ENCODE results near the gene MORC2.

The MORC2 gene

DNA sequence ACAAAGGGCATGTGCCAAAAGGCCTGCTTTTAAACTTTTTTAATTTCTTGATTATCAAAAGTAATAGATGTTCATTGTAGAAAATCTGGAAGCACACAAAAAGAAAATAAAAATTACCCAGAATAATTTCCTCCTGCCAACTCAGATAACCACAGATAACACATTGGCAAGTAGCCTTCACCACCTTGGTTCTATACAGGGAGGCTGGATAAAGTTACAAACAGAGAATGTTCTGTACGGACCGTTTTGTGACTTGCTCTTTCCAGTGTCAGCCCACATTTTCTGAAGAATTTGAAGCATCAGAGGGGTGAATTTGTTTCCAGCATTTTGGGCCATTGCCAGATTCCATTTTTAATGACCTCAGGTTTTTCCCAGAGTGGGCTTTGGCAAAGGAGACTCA lies 24.0 kb upstream of the MORC2 start:
- in situ Hi-C loops (cut with MboI; ENCODE audit: low pct_unique_long_range_greater_than_20kb, low sequenced_read_pairs, unreplicated experiment), result no loop called here
- TF ChIP-seq, protein P1, sequence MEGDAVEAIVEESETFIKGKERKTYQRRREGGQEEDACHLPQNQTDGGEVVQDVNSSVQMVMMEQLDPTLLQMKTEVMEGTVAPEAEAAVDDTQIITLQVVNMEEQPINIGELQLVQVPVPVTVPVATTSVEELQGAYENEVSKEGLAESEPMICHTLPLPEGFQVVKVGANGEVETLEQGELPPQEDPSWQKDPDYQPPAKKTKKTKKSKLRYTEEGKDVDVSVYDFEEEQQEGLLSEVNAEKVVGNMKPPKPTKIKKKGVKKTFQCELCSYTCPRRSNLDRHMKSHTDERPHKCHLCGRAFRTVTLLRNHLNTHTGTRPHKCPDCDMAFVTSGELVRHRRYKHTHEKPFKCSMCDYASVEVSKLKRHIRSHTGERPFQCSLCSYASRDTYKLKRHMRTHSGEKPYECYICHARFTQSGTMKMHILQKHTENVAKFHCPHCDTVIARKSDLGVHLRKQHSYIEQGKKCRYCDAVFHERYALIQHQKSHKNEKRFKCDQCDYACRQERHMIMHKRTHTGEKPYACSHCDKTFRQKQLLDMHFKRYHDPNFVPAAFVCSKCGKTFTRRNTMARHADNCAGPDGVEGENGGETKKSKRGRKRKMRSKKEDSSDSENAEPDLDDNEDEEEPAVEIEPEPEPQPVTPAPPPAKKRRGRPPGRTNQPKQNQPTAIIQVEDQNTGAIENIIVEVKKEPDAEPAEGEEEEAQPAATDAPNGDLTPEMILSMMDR (IDR thresholded peaks at IDR 0.05; ENCODE audit: extremely low read depth, insufficient read depth, missing control alignments), result no peak

DNA sequence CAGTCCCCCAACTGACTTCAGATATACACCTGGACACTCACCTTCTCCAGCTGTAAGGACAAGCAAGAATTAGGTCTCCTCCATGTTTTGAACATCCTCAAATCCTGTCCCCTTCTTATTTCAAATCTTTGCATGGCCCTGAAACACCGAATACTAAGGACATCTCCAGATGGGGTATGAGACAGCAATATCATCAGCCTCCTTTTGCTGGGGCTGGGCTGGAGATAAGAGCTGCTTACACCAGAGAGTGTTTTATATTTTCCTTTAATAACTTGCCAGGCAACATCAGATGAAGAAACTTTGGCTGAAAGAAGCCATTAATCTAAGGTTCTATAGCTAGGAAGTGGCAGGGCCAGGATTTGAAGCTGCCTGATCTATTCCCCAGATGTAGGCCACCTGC lies 22.1 kb upstream of the MORC2 start:
- in situ Hi-C loops (cut with MboI; ENCODE audit: low pct_unique_long_range_greater_than_20kb, low sequenced_read_pairs, unreplicated experiment), result no loop called here
- no peak for DNase-seq (ENCODE audit: low spot score)
- TF ChIP-seq, protein P1 (IDR thresholded peaks at IDR 0.05; ENCODE audit: extremely low read depth, insufficient read depth, missing control alignments), result no peak

More for the DNA sequence above, 24.0 kb upstream of the MORC2 start:
- no peak for DNase-seq (ENCODE audit: low spot score)

DNA sequence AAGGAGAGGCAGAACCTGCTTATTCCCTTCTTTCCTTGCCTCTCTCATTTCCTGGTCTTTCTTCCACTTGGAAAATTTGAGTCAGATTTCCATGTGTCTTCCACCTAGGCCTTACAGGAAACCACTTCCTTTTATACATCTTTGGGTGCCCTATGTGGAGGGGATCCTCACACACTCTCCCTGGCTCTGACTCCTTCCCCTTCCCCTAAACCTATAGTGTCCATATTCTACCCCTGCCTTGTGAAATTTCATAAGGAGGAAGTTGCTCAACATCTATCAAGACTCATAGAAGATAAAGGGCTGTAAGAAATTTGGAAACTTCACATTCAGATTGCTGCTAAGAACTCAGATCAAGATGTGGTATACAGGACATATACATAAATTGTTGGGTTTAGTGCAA lies 20.9 kb upstream of the MORC2 start:
- DNase-seq (ENCODE audit: low spot score), result no peak
- TF ChIP-seq, protein P1 (IDR thresholded peaks at IDR 0.05; ENCODE audit: extremely low read depth, insufficient read depth, missing control alignments), result no peak
- in situ Hi-C loops (cut with MboI; ENCODE audit: low pct_unique_long_range_greater_than_20kb, low sequenced_read_pairs, unreplicated experiment), result no loop called here

DNA sequence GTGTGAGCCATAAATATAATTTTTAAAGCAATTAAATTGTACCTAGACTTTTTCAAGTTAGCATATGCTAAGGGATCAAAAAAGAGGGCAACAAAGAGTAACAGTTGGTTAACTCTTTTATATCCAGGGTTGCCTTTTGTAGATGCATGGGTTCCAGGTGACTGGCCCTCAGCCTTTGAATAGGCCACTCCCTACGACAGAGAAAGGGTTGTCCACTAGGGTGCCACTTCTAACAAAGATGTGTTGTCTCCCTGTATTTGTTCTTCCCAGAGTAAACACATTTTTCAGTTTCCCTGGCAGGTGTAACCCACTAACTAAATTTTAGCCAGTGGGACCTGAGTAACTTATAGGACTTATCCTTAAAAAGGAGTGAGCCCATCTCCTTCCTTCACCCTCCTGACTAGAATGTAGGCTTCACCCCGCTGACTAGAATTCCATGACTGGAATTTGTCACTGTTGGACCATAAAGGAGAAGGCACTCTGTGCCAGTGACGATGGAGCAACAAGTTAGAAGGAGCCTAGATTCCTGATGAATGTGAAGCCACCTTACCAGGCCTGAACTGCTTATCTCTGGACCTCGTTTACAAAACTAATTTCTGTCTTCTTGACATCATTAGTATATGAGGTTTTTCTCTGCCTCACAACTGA lies 17.1 kb upstream of the MORC2 start:
- in situ Hi-C loops (cut with MboI; ENCODE audit: low pct_unique_long_range_greater_than_20kb, low sequenced_read_pairs, unreplicated experiment), result no loop called here
- no peak for DNase-seq (ENCODE audit: low spot score)
- TF ChIP-seq, protein P1 (IDR thresholded peaks at IDR 0.05; ENCODE audit: extremely low read depth, insufficient read depth, missing control alignments), result no peak

DNA sequence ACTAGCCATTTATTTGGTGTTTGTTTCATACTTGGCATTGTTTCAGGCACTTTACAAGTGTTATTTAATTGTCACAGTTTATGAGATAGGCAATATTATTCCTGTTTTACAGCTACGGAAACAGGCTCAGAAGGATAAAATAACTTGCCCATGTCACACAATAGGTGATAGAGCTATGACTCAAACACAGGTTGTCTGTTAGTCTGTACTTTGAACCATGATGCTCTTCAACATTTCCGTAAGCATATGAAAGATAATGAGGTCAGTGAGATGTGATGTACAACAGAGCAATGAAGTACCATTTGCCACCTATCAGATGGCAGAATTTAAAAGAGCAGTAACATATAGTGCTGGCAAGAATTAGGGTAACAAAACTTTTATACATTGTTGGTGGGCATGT lies 15.7 kb upstream of the MORC2 start:
- DNase-seq (ENCODE audit: low spot score), result no peak
- TF ChIP-seq, protein P1 (IDR thresholded peaks at IDR 0.05; ENCODE audit: extremely low read depth, insufficient read depth, missing control alignments), result no peak
- in situ Hi-C loops (cut with MboI; ENCODE audit: low pct_unique_long_range_greater_than_20kb, low sequenced_read_pairs, unreplicated experiment), result no loop called here

DNA sequence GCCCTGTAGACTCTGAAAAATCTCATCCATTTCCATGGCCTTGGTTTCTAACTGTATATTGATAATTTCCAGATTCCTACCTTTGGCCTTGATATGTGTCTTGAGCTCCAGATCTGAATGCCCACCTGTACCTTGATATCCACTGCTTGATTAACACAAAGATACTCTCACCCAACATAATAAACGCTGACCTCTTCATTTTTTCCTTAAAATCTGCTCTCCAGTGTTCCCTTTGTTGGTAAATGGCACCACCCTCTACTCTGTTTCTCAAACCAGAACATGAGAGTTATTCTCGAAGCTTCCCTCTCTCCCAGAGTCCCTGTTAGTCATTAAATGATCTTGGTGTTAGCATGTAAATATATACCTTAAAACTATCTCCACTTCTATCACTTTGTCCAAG lies 13.9 kb upstream of the MORC2 start:
- DNase-seq (ENCODE audit: low spot score), result no peak
- in situ Hi-C loops (cut with MboI; ENCODE audit: low pct_unique_long_range_greater_than_20kb, low sequenced_read_pairs, unreplicated experiment), result no loop called here
- TF ChIP-seq, protein P1 (IDR thresholded peaks at IDR 0.05; ENCODE audit: extremely low read depth, insufficient read depth, missing control alignments), result no peak
